GM12801 (cell line): ENCODE measurements around the gene ZPR1.

Experiments
- CTCF ChIP-seq: IDR thresholded peaks from one replicate; pipeline ENCODE4 v1.5.1; 2011; ENCODE audit warnings: control low read depth; ENCODE audit not compliant: insufficient read length; ENCODE audit errors: extremely low read depth

The ZPR1 gene

GRCh38 chr11:116731821-116732220 is 56.0 kb downstream of the ZPR1 start:
- no peak for TF ChIP-seq CTCF

- TF ChIP-seq CTCF, result no peak
Measured at GRCh38 chr11:116731097-116731761, 56.6 kb downstream of the ZPR1 start.

- no peak for TF ChIP-seq CTCF
Measured at GRCh38 chr11:116730601-116731000, 57.2 kb downstream of the ZPR1 start.

- no peak for TF ChIP-seq CTCF
Measured at GRCh38 chr11:116730241-116730561, 57.6 kb downstream of the ZPR1 start.

GRCh38 chr11:116729501-116730240 is 58.2 kb downstream of the ZPR1 start:
- TF ChIP-seq CTCF, result no peak

GRCh38 chr11:116727990-116728389 is 59.8 kb downstream of the ZPR1 start:
- no peak for TF ChIP-seq CTCF

- no peak for TF ChIP-seq CTCF
Measured at GRCh38 chr11:116725434-116726221, 62.2 kb downstream of the ZPR1 start.
